Stimulated activated CD4-positive, alpha-beta T cell treated with anti-CD3 and anti-CD28 coated beads, TNF-alpha, amount 100 ng/mL, for 1 hour (primary cell): ENCODE data around the gene HSD11B1.

ENCODE experiments used
- DNase-seq, 3 donors: peaks; one replicate each; pipeline ENCODE4 v3.0.0-alpha.2; 2020; ENCODE audit warnings: low read depth in 3 of 3, low spot score in 1 of 3

HSD11B1 gene

DNA sequence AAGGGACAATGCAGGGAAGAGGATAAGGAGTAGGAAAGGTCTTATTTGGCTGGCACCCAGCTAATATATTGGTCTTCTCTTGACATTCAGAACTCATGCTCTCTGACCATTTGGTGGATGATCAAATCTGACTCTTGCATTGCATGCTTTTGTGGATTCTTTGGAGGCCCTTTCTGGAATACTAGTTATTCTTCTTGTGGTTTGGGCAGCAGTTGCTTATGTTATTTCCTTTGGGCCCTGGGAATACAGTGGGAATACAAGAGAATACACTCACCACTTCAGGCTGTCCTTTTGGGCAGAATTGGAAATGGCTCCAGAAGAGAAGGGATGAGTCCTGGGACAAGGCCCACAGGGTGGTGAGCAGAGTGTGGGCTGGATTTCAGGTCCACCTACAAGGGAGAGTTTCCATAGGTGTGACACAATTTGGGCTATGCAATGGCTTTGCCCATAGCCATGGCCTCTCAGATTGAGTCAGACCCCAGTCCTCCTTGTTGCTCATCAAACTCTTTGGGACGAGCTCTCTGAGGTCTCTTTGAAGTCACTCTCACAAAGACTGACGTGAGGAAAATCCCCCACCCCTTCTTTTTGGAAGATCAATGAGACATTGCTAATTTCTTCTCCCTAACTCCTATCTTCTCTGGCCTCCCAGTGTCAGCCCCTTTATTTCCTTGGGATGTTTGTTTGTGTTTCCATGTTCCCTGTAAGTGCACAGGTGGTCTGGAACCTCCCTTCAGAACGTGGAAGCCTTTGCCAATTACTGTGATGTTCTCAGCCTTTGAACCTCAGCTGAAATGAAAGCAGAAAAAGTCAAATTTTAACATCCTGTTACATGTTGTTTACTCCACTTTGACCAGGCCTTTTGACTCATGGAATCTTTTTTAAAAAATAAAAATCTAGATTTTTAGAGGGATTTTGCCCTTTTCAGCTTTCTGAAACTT, 19.4 kb downstream of the HSD11B1 start:
- no peak for DNase-seq

DNA sequence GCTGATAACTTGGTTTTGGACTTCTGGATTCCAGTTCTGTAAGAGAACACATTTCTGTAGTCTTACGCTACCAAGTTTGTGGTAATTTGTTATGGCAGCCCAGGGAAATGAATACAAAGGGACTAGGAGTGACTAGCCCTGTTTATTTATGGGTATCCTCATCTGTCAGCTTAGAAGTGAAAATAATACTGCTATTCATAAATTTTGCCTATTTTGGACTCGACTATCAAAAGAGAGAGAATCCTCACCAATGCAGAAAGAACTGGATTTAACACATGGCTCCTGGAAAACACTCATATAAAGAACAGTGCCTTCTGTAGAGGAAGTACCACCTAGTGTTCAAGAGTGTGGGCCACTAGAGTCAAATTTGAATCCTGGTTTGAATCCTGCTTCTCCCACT, 22.6 kb downstream of the HSD11B1 start:
- no peak for DNase-seq

DNA sequence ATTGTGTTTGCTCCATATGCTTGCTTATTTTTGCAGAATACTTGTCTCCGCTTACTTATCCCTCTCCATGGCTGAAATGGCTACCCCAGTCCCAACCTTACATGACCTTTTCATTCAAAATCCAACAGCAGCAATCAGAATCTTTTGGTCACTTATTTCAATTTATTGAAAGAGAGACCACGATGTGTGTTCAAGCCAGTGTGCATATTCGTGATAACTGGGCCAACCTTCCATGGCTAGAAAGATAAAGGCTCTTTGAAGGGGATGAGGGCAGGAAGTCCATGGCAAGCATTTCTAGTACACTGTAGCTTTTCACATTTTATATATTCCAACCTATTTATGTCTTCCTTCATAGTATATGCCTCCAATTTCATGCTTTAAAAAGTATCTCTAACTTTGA, 23.1 kb downstream of the HSD11B1 start:
- no peak for DNase-seq

DNA sequence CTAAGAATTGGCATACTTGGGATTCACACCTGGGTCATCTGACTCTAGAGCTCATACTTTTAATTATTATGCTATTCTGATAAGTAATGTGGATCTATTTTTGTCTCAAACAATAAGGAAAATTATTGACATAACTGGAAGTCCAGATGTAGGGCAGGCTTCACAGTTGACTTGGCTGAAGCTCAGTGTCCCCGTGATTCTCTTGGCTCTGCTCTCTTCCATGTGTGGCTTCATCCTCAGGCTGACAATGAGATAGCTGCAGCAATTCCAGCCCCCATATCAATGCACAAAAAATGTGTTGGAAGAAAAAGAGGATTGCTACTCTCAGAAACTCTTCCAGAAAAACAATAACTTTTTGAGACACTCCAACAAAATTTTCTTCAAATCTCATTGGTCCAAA, 23.8 kb downstream of the HSD11B1 start:
- no peak for DNase-seq

DNA sequence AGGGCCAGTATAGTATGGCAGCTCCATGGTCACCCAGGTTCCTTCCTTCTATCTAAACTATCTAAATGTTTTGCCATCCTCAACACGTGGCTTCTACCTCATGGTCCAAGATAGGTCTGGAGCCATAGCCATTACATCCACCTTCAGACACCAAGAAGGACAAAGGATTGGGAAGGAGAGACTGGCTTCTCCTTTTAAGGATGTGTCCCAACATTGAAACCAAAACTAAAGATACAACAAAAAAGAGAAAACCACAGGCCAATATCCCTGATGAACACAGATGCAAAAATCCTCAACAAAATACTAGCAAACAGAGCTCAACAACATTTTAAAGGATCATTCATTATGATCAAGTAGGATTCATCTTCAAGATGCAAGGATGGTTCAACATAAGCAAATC, 24.8 kb downstream of the HSD11B1 start:
- DNase-seq: no peak

DNA sequence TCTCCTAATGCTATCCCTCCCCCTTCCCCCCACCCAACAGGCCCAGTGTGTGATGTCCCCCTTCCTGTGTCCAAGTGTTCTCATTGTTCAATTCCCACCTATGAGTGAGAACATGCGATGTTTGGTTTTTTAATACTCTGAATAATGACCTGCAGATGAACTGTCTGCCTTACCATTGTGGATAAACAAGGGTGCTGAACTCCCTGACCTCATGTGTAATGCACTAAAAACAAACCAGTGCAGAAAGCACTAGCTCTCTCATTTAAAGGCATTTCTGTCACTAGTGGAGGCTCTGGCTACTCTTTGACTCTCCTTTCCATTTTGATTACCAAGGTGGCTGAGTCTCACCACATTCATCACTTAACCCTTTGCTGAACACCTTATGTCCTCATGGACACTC, 28.1 kb downstream of the HSD11B1 start:
- no peak for DNase-seq

GRCh38 chr1:209733409-209734192, 29.0 kb downstream of the HSD11B1 start:
- no peak for DNase-seq

- DNase-seq: no peak
Measured at GRCh38 chr1:209736490-209737117, 32.0 kb downstream of the HSD11B1 start.

- DNase-seq: no peak
Measured at GRCh38 chr1:209737118-209737505, 32.5 kb downstream of the HSD11B1 start.

DNA sequence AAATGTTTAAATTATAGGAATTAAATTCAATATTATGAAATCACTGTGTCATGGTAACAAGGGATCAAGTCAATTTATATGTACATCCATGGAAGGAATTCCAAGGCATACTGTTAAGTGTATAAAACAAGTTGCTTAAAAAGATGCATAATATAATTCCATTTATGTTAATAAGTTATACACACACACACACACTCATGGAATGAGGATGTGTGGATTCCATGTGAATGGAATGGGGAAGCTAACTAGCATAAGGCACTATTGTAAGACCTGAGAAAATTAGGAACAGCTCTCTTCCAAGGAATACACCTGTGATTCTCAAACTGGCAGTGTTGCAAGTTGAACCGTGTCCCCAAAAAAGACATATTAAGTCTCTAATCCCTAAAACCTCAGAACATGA, 33.6 kb downstream of the HSD11B1 start:
- no peak for DNase-seq

- DNase-seq: no peak
Measured at GRCh38 chr1:209741193-209741592, 36.5 kb downstream of the HSD11B1 start.

- DNase-seq: no peak
Measured at GRCh38 chr1:209741889-209742288, 37.2 kb downstream of the HSD11B1 start.

DNA sequence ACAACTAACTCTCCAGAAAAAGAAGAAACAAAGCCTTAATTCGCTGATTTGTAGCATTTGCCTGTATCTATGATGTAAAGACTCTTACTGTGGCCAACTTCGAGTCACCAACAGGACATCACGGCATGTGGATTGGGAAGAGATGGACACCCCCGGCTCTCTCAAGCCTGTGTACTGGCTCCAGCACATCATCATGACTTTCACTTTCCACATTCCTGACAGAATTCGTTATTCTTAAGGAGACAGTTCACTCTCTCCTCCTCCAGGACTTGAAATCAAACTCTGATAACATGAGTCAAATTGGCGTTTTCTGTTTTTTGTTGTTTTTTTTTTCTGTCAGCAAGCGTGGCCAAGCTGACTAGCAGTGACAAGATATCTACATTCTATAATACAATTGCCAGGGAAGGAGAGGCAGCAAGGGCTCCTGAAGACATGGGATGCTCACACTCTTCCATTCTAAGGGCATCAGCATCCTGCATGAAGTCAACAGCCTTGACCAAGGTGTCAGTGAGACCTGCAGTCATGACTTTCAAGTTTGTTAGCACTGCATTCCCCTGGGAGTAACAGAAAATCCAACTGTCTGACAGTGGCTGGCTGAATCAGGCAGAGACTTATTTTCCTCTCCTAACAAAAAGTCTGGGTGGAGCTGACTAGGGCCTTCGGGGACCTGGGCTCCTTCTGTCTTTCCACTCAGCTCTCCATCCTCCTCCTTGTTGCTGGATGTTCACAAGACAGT, 37.9 kb downstream of the HSD11B1 start:
- DNase-seq: no peak

GRCh38 chr1:209743145-209743482, 38.5 kb downstream of the HSD11B1 start:
- no peak for DNase-seq

DNA sequence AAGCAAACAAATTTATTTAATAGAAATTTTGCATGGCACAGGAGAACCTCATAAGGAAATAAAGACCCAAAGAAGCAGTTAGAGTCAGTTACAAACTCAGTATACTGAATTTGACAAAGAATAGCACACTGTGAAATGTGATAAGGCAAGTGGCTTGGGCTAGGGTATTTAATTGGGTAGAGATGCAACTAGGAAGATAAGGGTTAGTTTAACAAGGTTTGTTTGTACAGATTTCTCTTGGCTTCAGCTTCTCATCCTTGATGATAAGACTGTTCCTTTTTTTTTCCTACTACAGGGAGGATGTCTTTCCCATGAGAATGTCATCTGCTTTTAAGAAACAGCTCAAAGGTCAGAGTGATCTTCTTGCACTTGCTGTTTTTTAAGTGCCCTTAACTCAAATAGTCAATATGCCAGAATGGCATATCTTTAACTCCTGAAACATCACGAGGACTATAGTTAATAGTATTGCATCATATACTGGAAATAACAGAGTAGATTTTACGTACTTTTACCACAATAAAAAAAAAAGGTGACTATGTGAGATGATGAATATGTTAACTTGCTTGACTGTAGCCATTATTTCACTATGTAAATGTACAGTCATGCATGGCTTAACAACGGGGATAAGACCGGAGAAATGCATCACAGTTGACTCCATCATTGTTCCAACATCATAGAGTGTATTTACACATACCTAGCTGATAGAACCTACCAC, 42.0 kb downstream of the HSD11B1 start:
- no peak for DNase-seq

DNA sequence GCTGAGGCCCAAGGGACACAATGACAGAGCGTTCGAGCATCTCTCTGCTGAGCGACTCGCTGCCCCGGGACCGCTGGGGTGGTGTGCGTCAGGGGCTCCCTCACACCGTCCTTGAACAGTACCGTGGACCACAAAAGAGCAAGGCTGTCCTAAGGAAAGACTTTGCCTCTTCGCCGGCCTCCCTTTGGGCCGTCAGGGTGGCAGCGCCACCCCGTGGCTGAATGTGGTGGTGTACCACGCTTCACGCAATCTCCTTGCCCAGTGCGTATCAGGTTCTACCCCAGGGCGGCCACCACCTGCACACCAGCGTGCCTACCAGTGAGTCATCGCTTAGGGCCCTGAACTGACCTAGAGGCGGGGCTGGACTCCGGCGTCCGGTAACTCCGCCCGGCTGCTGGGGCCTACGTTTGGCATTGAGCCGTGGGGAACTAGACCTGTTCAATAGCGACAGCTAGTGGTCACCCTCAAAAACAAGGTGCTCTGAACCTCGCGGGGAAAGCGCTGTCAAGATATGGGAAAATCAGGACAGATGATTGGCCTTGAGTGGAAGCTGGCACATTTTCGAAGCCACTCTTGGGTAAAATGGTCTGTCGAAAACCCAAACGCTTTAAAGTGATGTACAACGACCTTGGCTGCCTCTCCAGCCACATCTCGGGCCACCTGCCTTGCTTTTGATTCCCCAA, 43.1 kb downstream of the HSD11B1 start:
- DNase-seq: peak; percentile 55 to 84 (median 66)

DNA sequence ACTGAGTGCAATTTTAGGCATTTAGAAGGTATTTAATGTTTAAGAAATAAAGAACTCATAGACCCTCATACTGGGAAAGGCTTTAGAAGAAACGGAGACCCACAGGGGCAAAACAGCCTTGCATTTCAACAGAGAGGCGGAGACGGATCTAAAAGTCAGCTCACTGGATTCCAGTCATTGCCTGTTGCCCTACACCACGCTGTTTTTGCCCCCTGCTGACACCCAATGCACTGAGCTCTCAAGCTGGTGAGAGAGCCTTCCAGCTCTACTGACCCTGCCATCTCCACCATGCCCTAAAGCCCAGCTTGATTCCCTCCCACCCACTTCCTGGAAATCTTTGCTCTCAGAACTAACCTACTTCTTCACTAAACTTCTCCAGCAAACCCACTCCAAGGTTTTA, 44.0 kb downstream of the HSD11B1 start:
- no peak for DNase-seq

DNA sequence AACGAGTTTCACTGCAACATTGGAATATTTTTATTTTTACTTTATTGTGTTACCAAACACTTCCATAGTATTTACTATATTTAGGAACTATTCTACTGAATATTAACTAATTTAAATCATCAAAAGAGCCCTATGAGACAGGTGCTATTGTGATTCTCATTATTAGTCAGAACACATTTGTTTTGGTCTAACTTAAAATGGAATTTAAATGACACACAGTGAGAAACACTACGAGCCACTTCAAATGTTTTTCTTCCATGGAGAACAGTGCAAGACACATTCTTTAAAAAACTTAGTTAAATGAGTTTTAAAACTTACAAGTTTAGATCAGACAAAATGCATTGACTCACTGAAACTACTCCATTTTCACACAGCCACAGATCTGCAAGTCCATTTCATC, 44.6 kb downstream of the HSD11B1 start:
- DNase-seq: no peak

- no peak for DNase-seq
Measured at GRCh38 chr1:209749670-209750323, 45.2 kb downstream of the HSD11B1 start.
